Middle frontal gyrus (tissue), 1 donor: ENCODE measurements around the gene SHTN1.
A peak's percentile ranks its signal among the peaks of the same experiment; 100 is the strongest.

Source experiments
- DNase-seq: peaks from one replicate; pipeline ENCODE4 v3.0.0-alpha.2; 2015; ENCODE audit warnings: low spot score; ENCODE audit errors: extremely low spot score

SHTN1 gene

GRCh38 chr10:116870949-116871348 lies 134.0 kb downstream of the SHTN1 start:
- DNase-seq, result no peak

GRCh38 chr10:116868722-116869121 lies 136.3 kb downstream of the SHTN1 start:
- DNase-seq, result no peak

GRCh38 chr10:116868198-116868676 lies 136.8 kb downstream of the SHTN1 start:
- no peak for DNase-seq

- DNase-seq, result no peak
Observed at GRCh38 chr10:116866987-116867595, 137.9 kb downstream of the SHTN1 start.

- no peak for DNase-seq
Observed at GRCh38 chr10:116866066-116866465, 138.9 kb downstream of the SHTN1 start.

GRCh38 chr10:116864436-116864835 lies 140.6 kb downstream of the SHTN1 start:
- DNase-seq, result no peak

GRCh38 chr10:116861796-116862195 lies 143.2 kb downstream of the SHTN1 start:
- no peak for DNase-seq

- DNase-seq, result no peak
Observed at GRCh38 chr10:116857156-116857555, 147.8 kb downstream of the SHTN1 start.

GRCh38 chr10:116853701-116854100 lies 151.3 kb downstream of the SHTN1 start:
- DNase-seq, result no peak

- no peak for DNase-seq
Observed at GRCh38 chr10:116853287-116853686, 151.7 kb downstream of the SHTN1 start.

GRCh38 chr10:116852246-116852645 lies 152.7 kb downstream of the SHTN1 start:
- DNase-seq, result no peak

- no peak for DNase-seq
Observed at GRCh38 chr10:116850058-116850611, 154.9 kb downstream of the SHTN1 start.

GRCh38 chr10:116849248-116850057 lies 155.5 kb downstream of the SHTN1 start, which contains the start of gene ENO4:
TSS of gene ENO4 (plus strand) at chr10:116849499. CDS start at chr10:116849567, 68 bp downstream.
- peak; percentile 72 for DNase-seq

- no peak for DNase-seq
Observed at GRCh38 chr10:116848944-116849247, 156.1 kb downstream of the SHTN1 start.

- no peak for DNase-seq
Observed at GRCh38 chr10:116848032-116848943, 156.7 kb downstream of the SHTN1 start.

- no peak for DNase-seq
Observed at GRCh38 chr10:116845823-116846222, 159.2 kb downstream of the SHTN1 start.

GRCh38 chr10:116840389-116841075 lies 164.5 kb downstream of the SHTN1 start:
- no peak for DNase-seq

GRCh38 chr10:116838143-116838725 lies 166.8 kb downstream of the SHTN1 start:
- no peak for DNase-seq

GRCh38 chr10:116836902-116837523 lies 168.0 kb downstream of the SHTN1 start:
- DNase-seq, result no peak

- no peak for DNase-seq
Observed at GRCh38 chr10:116836083-116836482, 168.9 kb downstream of the SHTN1 start.
